Stimulated activated CD4-positive, alpha-beta T cell treated with anti-CD3 and anti-CD28 coated beads, Interleukin-12 subunit alpha, Interleukin-12 subunit beta, amount 100 ng/mL, for 4 hours (primary cell): ENCODE measurements around the gene PDXP.
"Not testable (repeated sequence)": the region's sequence is repeated elsewhere in the genome, so short reads cannot be mapped to it uniquely, and the experiment has no call there.

Source experiments
- DNase-seq: peaks from one replicate; pipeline ENCODE4 v3.0.0-alpha.2; 2020

The PDXP gene

GRCh38 chr22:37658133-37659065 lies at the start of gene PDXP:
TSS of gene PDXP (plus strand) at chr22:37658723. CDS start at chr22:37658783, 60 bp downstream.
- peak; percentile 99 for DNase-seq

GRCh38 chr22:37609240-37610152 lies 49.0 kb upstream of the PDXP start:
- no peak for DNase-seq

DNA sequence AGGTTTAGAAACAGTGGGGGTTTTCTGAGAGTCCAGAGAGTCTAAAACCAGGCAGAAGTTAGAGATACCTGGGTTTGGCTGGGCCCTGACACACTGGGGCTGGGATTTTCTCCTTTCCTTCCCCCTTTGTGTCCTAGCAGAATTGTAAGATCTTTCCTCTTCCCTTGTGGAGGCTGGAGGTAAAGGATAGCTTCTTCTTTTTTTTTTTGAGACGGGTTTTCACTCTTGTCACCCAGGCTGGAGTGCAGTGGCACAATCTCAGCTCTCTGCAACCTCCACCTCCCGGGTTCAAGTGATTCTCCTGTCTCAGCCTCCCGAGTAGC lies 48.4 kb upstream of the PDXP start:
- not testable (repeated sequence) for DNase-seq

- no peak for DNase-seq
These were observed 47.9 kb upstream of the PDXP start for GRCh38 chr22:37610480-37611129.

DNA sequence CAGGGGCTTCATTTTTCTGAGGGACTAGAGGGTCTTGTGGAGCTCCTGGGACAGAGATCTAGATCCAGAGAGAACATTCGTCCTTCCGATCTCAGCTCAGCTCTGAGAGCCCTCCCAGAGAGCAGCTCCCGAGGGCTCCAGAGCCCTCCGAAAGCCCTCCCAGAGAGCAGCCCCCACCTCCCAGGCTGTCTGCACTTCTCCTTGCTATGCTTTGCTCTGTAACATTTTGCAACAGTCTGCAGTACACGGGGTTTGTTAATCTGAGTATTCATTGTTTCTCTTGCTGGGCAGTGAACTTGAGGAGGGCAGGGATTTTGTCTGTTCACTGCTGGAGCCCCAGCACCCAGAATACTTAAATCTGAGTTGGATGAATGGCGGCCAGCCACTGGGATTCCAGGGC lies 47.3 kb upstream of the PDXP start:
- DNase-seq = no peak

GRCh38 chr22:37616201-37617083 lies 42.1 kb upstream of the PDXP start:
- no peak for DNase-seq

DNA sequence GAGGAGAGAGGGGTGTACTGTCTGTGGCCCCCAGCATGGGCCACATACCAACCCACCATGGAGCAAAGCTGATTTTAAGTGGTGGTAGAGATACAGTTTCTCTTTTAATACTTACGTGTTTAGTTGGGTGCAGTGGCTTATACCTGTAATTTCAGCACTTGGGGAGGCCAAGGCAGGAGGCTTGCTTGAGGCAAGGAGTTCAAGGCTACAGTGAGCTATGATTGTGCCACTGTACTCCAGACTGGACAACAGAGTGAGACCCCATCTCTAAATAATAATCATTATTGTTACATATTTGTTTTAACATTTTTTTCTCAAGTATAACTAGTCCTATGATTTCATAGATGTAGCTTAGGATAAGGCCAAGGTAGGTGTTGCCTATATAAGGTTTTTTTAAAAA lies 41.1 kb upstream of the PDXP start:
- no peak for DNase-seq

DNA sequence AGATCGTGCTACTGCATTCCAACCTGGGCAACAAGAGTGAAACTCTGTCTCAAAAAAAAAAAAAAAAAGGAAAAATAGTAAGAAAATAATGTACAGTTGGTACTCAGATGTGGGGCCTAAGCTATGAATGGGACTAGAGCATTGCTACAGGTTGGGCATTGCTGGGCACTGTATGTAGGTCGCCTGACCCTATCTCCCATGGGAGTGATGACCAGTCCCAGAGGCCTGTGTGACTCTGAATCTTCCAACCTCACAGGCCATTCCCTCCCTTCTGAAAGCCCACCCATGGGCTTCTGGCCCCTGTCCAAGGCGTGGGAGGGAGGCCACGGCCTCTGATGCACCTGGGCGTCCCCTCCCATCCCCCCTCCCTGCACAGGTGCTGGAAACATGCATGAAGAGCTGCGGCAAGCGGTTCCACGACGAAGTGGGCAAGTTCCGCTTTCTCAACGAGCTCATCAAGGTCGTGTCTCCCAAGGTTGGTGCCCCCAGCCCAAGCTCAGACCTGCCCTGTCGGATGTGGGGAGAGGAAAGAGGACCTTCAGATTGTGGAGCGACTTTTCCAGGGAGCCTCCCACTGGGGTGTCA lies 40.4 kb upstream of the PDXP start:
- DNase-seq = no peak

DNA sequence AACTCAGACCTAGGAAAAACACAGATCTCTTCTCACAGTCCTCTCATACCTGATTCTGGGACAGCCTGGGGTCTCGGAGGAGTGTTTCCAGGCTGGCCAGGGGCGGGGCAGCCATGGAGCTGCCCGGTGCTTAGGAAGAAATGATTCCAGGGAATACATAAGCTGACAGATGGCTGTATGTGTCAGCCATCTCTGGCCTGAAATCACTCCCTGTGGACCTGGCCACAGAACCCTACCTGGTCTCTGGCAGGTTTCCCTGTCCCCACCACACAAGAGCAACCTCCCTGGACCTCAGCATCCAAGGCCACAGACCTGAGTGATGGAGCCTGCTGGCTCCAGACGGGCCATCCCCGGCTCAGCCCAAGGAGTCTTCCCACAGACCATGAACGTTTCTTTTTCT lies 39.8 kb upstream of the PDXP start:
- no peak for DNase-seq

- no peak for DNase-seq
These were observed 38.5 kb upstream of the PDXP start for GRCh38 chr22:37619991-37620390.

DNA sequence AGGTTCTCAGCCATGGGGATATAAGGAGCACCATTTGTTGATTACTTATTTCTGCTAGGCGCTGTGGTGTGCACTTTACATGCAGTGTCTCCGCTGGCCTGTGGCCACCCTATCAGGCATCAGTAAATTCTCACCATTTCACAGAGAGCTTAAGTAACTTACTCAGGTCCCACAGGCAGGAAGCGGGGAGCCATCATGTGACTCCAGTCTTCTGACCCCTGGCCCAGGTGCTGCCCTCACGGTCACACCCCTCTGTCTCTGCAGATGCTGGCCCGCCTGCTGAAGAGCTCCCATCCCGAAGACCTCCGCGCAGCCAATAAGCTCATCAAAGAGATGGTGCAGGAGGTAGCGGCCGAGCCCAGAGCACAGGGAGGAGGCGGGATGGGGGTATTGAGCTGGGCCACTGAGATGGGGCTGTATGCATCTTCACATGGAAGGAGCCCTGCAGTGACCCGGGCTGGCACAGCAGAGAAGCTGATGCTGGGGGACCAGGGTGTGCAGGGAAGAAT lies 37.1 kb upstream of the PDXP start:
- no peak for DNase-seq

DNA sequence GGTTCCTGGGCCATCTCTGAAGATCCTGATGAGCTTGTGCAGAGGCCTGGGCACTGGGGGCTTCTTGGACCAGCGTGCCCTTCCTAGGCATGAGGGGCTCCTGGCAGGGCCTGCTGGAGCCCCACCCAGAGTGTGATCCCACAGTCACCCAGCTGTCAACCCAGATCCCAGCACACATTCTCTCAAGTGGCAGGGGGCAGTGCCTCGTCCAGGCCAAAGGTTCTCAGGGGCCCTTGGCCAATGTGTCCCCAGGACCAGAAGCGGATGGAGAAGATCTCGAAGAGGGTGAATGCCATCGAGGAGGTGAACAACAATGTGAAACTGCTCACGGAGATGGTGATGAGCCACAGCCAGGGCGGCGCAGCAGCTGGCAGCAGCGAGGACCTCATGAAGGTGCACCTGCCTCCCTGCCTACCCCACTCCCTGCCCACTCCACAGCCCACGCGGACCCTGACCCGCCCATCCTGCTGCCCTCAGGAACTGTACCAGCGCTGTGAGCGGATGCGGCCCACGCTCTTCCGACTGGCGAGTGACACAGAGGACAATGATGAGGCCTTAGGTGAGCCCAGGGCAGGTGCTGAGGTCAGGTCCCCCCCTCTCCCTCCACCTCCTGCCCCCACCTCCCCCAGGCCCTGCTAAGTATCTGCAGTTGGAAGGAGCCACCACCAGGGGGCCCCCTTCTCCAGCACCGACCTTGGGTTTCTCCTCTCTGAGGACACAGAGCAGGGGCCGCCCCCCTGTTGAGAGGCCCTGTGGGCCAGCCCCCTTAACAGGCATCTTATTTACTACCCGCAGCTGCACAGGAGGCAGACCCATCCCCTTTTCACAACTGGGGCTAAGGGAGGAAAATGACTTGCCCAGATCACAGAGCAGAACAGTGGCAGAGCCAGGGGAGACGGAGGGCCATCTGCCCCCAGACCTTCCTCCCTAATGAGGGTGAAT lies 35.2 kb upstream of the PDXP start:
- peak; percentile 70 for DNase-seq

- no peak for DNase-seq
These were observed 34.5 kb upstream of the PDXP start for GRCh38 chr22:37624017-37624365.

DNA sequence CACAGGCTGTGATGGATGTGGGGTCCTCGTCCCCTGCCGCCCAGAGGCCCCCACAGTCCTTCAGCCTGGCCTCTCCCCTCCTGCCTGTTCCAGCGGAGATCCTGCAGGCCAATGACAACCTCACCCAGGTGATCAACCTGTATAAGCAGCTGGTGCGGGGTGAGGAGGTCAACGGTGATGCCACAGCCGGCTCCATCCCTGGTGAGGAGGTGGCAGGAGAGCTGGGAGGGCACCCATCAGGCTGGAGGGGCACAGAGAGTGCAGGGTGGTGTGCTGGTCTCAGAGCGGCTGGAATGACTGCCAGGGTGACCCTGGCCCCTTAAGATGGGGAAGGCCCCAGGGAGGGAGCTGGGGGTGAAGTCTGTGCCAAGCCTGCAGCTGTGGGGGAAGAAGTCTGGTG lies 33.6 kb upstream of the PDXP start:
- DNase-seq = no peak

DNA sequence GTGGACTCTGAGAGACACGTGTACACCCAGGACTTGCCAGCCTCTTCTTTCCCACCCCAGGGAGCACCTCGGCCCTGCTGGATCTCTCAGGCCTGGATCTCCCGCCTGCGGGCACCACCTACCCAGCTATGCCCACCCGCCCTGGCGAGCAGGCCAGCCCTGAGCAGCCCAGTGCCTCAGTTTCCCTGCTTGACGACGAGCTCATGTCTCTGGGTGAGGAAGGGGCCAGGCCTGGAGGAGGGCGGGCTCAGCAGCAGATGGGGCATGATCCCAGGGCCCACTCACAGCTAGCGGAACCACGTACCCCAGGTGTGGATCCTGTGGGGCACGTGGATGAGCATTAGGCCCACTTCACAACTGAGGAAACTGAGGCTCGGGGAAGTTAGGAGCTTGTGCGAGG lies 32.8 kb upstream of the PDXP start:
- no peak for DNase-seq

DNA sequence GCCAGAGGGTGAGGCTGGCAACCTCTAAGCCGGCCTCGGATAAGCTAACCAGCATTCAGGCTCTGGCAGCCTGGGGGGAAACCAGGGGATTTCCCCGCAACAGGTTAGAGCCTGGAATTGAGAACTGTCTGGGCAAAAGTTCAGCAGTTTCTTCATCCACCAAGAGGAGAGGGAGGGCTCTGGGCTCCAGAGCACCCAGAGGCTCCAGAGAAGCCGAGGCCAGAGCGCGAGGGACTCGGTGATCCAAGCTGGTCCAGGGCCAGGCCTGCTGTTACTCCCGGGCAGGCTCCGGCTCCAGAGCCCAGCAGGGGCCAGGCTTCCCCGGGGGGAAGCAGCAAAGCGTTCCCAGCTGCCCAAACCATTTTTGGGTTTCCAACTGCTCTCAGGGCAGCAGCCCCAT lies 32.4 kb upstream of the PDXP start:
- DNase-seq = no peak

- DNase-seq = no peak
These were observed 31.9 kb upstream of the PDXP start for GRCh38 chr22:37626556-37627075.

- no peak for DNase-seq
These were observed 31.4 kb upstream of the PDXP start for GRCh38 chr22:37627121-37627520.

DNA sequence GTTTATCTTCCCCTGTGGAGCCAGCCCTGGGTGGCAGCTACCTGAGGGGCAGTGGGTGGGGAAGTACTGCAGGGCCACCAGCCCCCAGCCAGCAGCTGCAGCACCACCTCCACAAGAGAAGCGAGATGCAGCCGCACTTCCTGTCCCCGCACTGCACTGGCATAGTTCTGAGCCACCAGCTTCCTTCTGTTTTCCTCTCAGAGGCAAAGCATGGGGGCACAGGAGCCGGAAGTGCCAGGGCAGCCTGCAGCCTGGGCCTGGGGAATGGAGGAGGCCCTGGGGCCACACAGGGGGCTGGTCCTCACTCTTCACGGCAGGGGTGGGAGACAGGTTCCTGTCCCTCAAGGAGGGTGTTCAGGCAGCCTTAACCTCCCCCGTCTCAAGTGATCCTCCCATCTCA lies 31.0 kb upstream of the PDXP start:
- no peak for DNase-seq

DNA sequence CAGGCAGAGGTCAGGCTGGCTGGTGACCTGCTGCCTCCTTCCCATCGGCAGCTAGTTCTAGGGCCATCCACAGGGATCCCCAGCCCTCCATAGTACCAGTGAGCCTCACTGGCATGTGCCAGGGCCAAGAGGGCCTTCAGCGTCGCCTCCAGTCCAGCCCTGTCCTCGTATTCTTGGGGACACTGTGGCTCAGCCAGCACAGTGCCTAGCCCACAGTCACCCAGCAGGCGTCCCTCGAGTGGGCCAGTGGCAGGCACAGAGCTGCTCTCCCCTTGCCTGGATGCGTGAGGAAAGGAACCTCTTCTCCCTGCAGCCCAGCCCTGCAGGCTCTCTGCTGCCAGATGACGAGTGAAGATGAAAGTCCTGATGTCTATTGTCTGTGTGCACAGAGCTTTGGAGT lies 29.7 kb upstream of the PDXP start:
- no peak for DNase-seq
